Smooth muscle cell (in vitro differentiated cells): Measurements from ENCODE around the gene CELA3B. TPM values are rescaled to one million over a fixed set of nuclear protein-coding genes. Genes with fewer than 3 reads are reported as not detected.
A peak's percentile ranks its signal among the peaks of the same experiment; 100 is the strongest.
"Not testable (repeated sequence)": the region's sequence is repeated elsewhere in the genome, so short reads cannot be mapped to it uniquely, and the experiment has no call there.

Experiments used
- DNase-seq: peaks from one replicate; lab custom pipeline; 2025; ENCODE audit not compliant: unreplicated experiment; lab: John Stamatoyannopoulos, UW
- H2AFZ ChIP-seq: fragments of 200-600 bp; sonication (generic); 2 replicates; pipeline ENCODE4 v1.6.0; 2016; ENCODE audit warnings: antibody characterized with exemption, low read depth, mild to moderate bottlenecking
- H3F3A ChIP-seq: fragments of 200-600 bp; sonication (generic); 2 replicates; pipeline ENCODE4 v1.6.0; 2017; ENCODE audit warnings: antibody characterized with exemption, low read depth
- H3K27ac ChIP-seq: fragments of 200-600 bp; sonication (generic); 2 replicates; pipeline ENCODE4 v1.5.1; 2016; ENCODE audit warnings: low read depth, mild to moderate bottlenecking
- H3K27me3 ChIP-seq: fragments of 200-600 bp; sonication (generic); 2 replicates; pipeline ENCODE4 v1.6.1; 2016; ENCODE audit warnings: low read depth, mild to moderate bottlenecking
- H3K36me3 ChIP-seq: fragments of 200-600 bp; sonication (generic); 2 replicates; pipeline ENCODE4 v1.5.1; 2016; ENCODE audit warnings: low read depth
- H3K4me1 ChIP-seq: fragments of 200-600 bp; sonication (generic); 2 replicates; pipeline ENCODE4 v1.5.1; 2016; ENCODE audit warnings: low read depth
- H3K4me2 ChIP-seq: fragments of 200-600 bp; sonication (generic); 2 replicates; pipeline ENCODE4 v1.6.0; 2016; ENCODE audit warnings: mild to moderate bottlenecking
- H3K4me3 ChIP-seq: fragments of 200-600 bp; sonication (generic); 2 replicates; pipeline ENCODE4 v1.5.1; 2016; ENCODE audit warnings: mild to moderate bottlenecking
- H3K79me2 ChIP-seq: fragments of 200-600 bp; sonication (generic); 2 replicates; pipeline ENCODE4 v1.6.0; 2016; ENCODE audit warnings: low read depth, mild to moderate bottlenecking
- H3K9ac ChIP-seq: fragments of 200-600 bp; sonication (generic); 2 replicates; pipeline ENCODE4 v1.6.0; 2016; ENCODE audit warnings: low read depth
- H3K9me3 ChIP-seq: fragments of 200-600 bp; sonication (generic); replicated peaks from 2 replicates; pipeline ENCODE4 v1.5.1; 2016; ENCODE audit warnings: low read depth
- H4K20me1 ChIP-seq: fragments of 200-600 bp; sonication (generic); 2 replicates; pipeline ENCODE4 v1.6.0; 2016; ENCODE audit warnings: low read depth
- CTCF ChIP-seq: fragments of 200-600 bp; sonication (generic); IDR thresholded peaks from 2 replicates; pipeline ENCODE4 v1.5.1; 2017; ENCODE audit warnings: borderline replicate concordance, mild to moderate bottlenecking, antibody characterized with exemption; ENCODE audit not compliant: insufficient read depth, poor library complexity, severe bottlenecking
- WGBS: methylation state at CpG from one replicate; pipeline ENCODE4 v1.1.7; 2016; ENCODE audit warnings: low lambda C conversion rate; 5-methylcytosine and 5-hydroxymethylcytosine counted together
- polyA plus RNA-seq: library from polyadenylated mRNA; unstranded; fragments of >200 nt; fragmentation: Nextera tagmentation; extraction: Ambion mirVana; gene quantifications from 2 replicates; pipeline ENCODE4 v1.2.1, GENCODE V29; 2016
- total RNA-seq: library from RNA; depleted of rRNA; stranded (reverse); fragments of >200 nt; gene quantifications from 2 replicates; pipeline ENCODE4 v1.2.3, GENCODE V29; 2014

CELA3B gene
- total and polyA plus RNA-seq, 2 experiments from 2014 or later, result not detected

GRCh38 chr1:22009566-22009965 is 32.7 kb downstream of the CELA3B start:
- H3K9ac ChIP-seq, H3F3A ChIP-seq, H3K4me3 ChIP-seq, H4K20me1 ChIP-seq, H3K79me2 ChIP-seq, DNase-seq, H3K4me1 ChIP-seq, H3K27ac ChIP-seq, H3K9me3 ChIP-seq, H3K4me2 ChIP-seq, H2AFZ ChIP-seq, H3K36me3 ChIP-seq, H3K27me3 ChIP-seq: not testable (repeated sequence)
- WGBS, result 84% methylated on average over 10 of the region's 11 CpGs

GRCh38 chr1:22012752-22013151 is 35.9 kb downstream of the CELA3B start:
- H3K36me3 ChIP-seq, H3F3A ChIP-seq, H3K4me3 ChIP-seq, H4K20me1 ChIP-seq, H2AFZ ChIP-seq, DNase-seq, H3K9me3 ChIP-seq, H3K27ac ChIP-seq, H3K4me1 ChIP-seq, H3K9ac ChIP-seq, H3K27me3 ChIP-seq, H3K4me2 ChIP-seq, H3K79me2 ChIP-seq: not testable (repeated sequence)
- WGBS, result 87% methylated on average over 4 of the region's 4 CpGs

- not testable (repeated sequence) for DNase-seq, H3K9ac ChIP-seq, H3K9me3 ChIP-seq, H4K20me1 ChIP-seq, H3K36me3 ChIP-seq, H2AFZ ChIP-seq, H3K4me1 ChIP-seq, H3K4me3 ChIP-seq, H3K27me3 ChIP-seq, H3K4me2 ChIP-seq, H3K27ac ChIP-seq, H3F3A ChIP-seq, H3K79me2 ChIP-seq
- 92% methylated on average over 13 of the region's 13 CpGs for WGBS
Observed at GRCh38 chr1:22014575-22015206, 37.9 kb downstream of the CELA3B start.

GRCh38 chr1:22018583-22019559 is 42.0 kb downstream of the CELA3B start:
- Histone ChIP-seq H2AFZ (no peak overlapping the region), H3K27ac (peak overlapping the region; percentile 52), H3K79me2 (no peaks in the 10 kb centered on the region), H3F3A (no peaks in the 10 kb centered on the region), H3K4me3 (no peak overlapping the region), H3K9me3 (no peaks in the 10 kb centered on the region), H4K20me1 (no peaks in the 10 kb centered on the region), H3K9ac (no peak overlapping the region), H3K4me1 (no peaks in the 10 kb centered on the region), H3K36me3 (no peaks in the 10 kb centered on the region), H3K4me2 (no peak overlapping the region), H3K27me3 (no peaks in the 10 kb centered on the region)
- 70% methylated on average over 10 of the region's 10 CpGs for whole genome bisulfite sequencing
- no peak for DNase-seq
- no peak for TF ChIP-seq CTCF

- Histone ChIP-seq H4K20me1 (no peaks in the 10 kb centered on the region), H3K27ac (no peak overlapping the region), H2AFZ (no peak overlapping the region), H3K36me3 (no peaks in the 10 kb centered on the region), H3K9ac (no peak overlapping the region), H3F3A (peaks cover 11% of the 10 kb centered on the region), H3K9me3 (no peaks in the 10 kb centered on the region), H3K4me3 (no peak overlapping the region), H3K4me1 (no peaks in the 10 kb centered on the region), H3K4me2 (no peak overlapping the region), H3K79me2 (no peaks in the 10 kb centered on the region), H3K27me3 (no peaks in the 10 kb centered on the region)
- TF ChIP-seq CTCF, result no peak
- 97% methylated on average over 6 of the region's 6 CpGs for WGBS
- DNase-seq, result no peak
Observed at GRCh38 chr1:22021061-22021460, 44.2 kb downstream of the CELA3B start.
